ENCODE results near the gene EBF3.

Gene EBF3

GRCh38 chr10:129841071-129841470 lies 123.0 kb downstream of the EBF3 start:
- intact Hi-C loops (cut with DNase I) = no loop called here
- DNase-seq = peak in 1 of 42 donors; percentile 4

- intact Hi-C loops (cut with DNase I) = no loop called here
- DNase-seq = no peak
These were observed 123.9 kb downstream of the EBF3 start for GRCh38 chr10:129840196-129840590.

DNA sequence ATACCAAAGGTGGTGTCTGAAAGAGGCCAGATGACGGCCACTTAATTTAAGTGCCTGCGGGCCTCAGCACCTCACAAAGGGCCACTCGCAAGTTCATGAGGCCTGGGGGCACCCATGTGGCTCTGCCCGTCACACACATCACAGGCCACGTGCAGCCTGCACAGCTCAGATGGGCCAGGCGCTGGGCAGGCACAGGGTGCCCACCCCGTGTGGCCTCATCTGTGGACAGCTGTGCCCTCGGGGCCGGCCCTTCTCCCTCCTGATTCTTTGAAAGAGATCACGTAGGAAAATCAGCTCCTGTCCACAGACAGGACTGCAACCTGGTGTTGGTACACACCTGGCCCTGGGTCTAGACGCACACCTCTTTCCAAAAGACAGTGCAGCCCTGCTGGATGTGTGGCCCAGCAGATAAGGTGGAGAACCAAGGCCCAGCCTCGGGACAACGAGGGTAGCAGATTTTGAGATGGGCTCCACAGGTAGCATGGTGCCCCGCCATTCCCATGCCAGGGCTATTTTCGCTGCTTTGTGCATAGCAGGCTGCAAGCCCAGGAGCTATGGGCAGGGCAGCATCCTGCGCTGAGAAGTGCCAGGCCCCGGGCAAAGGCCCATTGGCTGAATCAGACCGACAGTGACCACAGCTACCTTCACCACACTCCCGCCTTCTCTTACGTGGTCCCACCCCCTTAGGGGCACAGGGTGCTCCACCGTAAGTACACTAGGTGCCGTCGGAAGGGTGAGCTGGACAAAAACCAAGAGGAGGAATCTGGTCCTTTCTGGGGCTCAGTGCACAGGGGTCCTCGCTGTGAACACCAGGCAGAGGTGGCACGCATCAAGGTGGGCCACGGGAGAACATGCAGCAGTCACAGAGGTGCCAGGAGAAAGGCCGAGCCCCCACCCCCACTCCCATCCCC lies 124.5 kb downstream of the EBF3 start:
- intact Hi-C loops (cut with DNase I) = no loop called here
- no peak for DNase-seq

GRCh38 chr10:129838794-129839193 lies 125.3 kb downstream of the EBF3 start:
- no peak for DNase-seq
- intact Hi-C loops (cut with DNase I) = no loop called here

- intact Hi-C loops (cut with DNase I) = no loop called here
- DNase-seq = no peak
These were observed 126.0 kb downstream of the EBF3 start for GRCh38 chr10:129837909-129838582.

- peak in 5 of 42 donors; percentile 6 to 53 (median 22) for DNase-seq
- intact Hi-C loops (cut with DNase I) = no loop called here
These were observed 127.8 kb downstream of the EBF3 start for GRCh38 chr10:129836253-129836652.

DNA sequence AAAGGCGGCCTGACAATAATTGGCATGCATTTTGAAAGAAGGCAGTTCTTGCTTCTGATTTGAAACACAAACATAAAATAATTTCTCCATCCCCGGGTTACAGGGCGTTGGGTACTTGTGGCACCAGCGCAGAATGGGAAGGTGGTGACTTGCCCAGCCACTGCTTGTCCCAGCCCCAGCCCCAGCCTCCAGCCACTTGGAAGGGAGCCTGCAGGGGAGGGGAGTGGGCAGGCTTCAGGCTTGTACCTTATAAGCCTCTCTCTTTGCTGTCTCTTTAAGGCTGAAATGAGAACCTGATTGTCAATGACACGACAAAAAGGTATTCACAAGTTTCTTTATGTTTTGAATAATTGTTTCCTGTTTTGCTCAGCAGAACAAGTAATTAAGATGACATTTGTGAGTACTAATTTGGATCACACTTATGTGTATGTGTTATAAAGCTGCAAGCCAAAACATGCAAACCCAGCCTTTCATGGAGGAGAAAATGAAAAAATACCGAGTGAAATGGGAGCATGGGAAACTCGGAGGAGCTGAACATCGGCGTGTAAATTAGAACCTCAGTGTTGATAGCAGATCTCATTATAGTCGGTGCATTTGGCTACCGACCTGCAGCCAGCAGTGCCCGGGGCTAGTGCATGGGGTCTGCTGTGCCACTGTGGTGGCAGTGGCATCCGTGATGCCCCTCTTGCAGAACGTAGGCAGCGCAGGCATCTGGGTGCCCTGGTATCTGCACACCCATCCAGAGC lies 129.9 kb downstream of the EBF3 start:
- intact Hi-C loops (cut with DNase I) = no loop called here
- DNase-seq = peak in 1 of 42 donors; percentile 20

GRCh38 chr10:129833468-129833950 lies 130.6 kb downstream of the EBF3 start:
- no peak for DNase-seq
- intact Hi-C loops (cut with DNase I) = no loop called here

DNA sequence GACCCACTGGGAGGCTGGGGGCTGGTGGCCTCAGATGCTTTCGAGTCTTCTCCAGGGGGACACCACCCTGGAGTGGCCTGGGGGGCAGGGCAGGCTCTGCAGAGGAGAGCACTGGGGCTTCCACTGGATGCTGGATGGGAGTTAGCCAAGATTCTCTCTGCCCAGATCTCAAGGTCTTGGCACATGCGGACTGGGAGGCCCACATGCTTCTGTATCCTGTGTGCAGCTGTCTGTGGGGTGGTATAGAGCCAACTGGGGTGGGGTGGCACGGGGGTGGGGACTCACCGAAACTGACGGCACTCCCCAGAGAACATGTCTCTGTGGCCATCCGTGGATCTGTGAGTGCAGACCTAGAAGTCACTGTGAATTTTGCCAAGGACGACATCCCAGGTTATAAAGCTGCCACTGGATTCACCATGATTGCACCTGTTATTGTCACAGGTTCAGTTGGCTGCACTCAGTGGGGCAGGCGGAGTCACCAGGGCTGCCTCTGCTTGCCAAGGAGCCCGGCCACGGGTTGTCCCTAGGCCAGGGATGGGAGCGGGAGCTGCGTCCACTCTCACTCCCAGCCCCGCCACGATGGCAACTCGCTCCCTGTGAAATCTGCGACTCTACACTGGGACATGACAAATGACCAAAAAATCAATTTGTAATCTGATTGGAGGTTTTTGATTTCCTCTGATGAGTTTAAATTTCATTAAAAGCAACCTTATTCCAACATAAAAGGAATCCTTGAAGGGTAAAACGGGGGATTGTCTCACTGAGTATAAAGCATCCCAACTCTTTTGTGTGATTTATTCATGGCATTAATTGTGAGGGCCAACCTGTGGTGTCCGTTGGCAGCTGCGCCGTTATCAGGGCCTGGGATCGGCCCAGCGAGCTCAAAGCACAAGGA lies 131.3 kb downstream of the EBF3 start:
- DNase-seq = no peak
- intact Hi-C loops (cut with DNase I) = no loop called here

- no peak for DNase-seq
- intact Hi-C loops (cut with DNase I) = no loop called here
These were observed 132.9 kb downstream of the EBF3 start for GRCh38 chr10:129831150-129831549.

GRCh38 chr10:129825826-129826225 lies 138.2 kb downstream of the EBF3 start:
- peak in 1 of 42 donors; percentile 20 for DNase-seq
- intact Hi-C loops (cut with DNase I) = no loop called here

- peak in 1 of 42 donors; percentile 9 for DNase-seq
- intact Hi-C loops (cut with DNase I) = no loop called here
These were observed 138.9 kb downstream of the EBF3 start for GRCh38 chr10:129825221-129825620.

DNA sequence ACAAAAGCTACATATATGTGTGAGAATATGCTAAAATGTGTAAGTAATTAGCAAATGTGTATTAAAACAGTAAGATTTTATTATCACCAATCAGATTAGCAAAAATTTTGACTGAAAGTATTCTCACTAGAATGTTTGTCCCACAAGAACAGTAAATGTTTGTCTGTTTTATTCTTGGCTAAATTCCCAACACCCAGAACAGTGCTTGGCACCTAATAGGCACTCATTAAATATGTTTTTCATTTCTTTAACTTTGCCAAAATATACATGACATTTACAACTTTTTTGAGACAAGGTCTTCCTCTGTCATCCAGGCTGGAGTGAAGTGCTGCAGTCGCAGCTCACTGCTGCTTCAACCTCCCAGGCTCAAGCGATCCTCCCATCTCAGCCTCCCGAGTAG lies 143.6 kb downstream of the EBF3 start:
- intact Hi-C loops (cut with DNase I) = no loop called here
- no peak for DNase-seq

DNA sequence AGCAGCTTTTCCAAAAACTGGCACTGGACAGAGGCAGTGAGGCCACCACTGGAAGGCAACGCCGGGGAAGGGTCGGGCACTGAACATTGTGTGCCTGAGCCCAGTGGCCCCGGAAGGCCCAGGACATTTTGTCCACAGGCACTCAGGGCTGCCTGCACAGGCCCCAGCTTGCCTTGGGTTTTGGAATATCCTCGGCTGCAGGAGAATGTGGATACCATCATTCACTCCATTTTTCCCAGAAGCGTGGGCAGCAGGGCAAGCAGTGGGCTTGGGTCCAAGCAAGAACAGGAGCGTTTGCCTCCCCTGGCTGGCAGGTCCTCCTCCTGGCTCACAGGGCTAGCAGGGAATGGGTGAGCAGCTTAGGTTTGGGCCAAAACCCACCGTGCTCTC lies 147.4 kb downstream of the EBF3 start:
- intact Hi-C loops (cut with DNase I) = no loop called here
- DNase-seq = peak in 1 of 42 donors; percentile 17

- intact Hi-C loops (cut with DNase I) = no loop called here
- peak in 1 of 42 donors; percentile 20 for DNase-seq
These were observed 148.0 kb downstream of the EBF3 start for GRCh38 chr10:129815898-129816655.

DNA sequence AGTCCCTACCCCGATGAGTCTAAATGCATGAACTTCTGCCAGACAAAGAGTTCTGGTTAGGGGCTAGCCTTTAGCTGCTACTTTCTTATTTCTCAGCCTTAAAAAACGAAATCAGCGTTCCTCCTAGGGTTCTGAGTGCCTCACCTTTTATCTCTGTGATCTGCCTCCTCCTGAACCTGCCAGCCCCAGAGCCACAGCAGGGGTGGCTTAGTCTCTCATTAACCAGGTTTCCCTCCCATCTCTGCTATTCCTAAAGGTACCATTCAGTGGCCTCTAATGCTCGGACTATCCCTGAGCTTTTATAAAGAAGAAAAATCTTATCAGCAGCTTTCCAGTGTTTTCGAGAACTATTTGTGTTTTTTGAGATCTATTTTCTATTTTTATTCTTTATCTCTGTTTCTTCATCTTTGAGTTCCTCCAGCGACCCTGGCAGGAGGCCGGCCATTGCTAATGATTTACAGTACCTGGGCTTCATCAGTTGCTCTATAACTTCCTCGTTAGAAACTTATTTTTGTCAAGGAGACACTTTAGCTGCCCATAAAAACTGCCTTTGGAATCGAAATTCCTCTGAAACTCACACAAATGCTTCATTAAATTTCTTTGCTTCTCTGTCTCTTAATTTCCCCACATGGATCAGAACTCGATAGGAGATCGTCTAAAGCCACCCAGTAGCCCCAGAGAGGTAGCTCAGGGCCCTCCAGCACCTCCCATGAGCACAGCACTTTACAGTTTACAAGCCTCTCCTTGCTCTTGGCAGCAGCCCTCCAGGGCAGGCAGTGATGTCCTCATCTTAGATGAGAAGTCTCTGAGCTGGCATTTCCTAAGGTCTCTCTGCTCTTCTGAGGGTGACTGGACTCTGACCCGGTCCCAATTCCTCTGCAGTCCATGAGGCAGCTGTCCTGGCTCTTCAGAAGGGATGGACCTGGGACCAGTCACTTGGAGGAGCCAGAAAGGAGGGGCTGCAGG lies 149.1 kb downstream of the EBF3 start:
- intact Hi-C loops (cut with DNase I) = no loop called here
- DNase-seq = peak in 2 of 42 donors; percentile 7 to 8

GRCh38 chr10:129812398-129812797 lies 151.7 kb downstream of the EBF3 start:
- intact Hi-C loops (cut with DNase I) = no loop called here
- DNase-seq = peak in 1 of 42 donors; percentile 14

Measured in head of caudate nucleus (tissue), 42 donors.